Measurements from ENCODE around the gene ASCC1.

GRCh38 chr10:72164617-72165016 lies 51.5 kb downstream of the ASCC1 start:
- TF ChIP-seq CTCF (IDR thresholded peaks at IDR 0.05) (no peak), POLR2A (IDR thresholded peaks at IDR 0.05) (no peak)

All from gastroesophageal sphincter (tissue), 3 donors.